GM21528 (cell line): Measurements from ENCODE around the gene BCAN.

Experiments
- ATAC-seq: cut with Tn5 transposase; IDR thresholded peaks from one replicate; pipeline ENCODE4 v1.9.1; 2021; ENCODE audit warnings: mild to moderate bottlenecking, moderate library complexity; ENCODE audit not compliant: unreplicated experiment, low FRiP score

Gene BCAN

GRCh38 chr1:156692925-156693847 is 51.3 kb downstream of the BCAN start:
- no peak for ATAC-seq

- ATAC-seq: no peak
These were observed 52.2 kb downstream of the BCAN start for GRCh38 chr1:156693848-156694689.

DNA sequence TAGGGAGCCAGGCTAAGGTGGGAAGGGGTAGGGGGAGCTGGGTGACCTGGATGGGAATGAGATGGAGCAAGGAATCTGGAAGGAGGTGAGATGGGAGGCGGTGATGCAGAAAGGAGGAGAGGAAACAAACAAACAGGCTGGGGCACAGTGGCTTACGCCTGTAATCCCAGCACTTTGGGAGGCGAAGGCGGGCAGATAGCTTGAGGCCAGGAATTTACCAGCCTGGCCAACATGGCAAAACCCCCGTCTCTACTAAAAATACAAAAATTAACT is 52.7 kb downstream of the BCAN start:
- no peak for ATAC-seq

DNA sequence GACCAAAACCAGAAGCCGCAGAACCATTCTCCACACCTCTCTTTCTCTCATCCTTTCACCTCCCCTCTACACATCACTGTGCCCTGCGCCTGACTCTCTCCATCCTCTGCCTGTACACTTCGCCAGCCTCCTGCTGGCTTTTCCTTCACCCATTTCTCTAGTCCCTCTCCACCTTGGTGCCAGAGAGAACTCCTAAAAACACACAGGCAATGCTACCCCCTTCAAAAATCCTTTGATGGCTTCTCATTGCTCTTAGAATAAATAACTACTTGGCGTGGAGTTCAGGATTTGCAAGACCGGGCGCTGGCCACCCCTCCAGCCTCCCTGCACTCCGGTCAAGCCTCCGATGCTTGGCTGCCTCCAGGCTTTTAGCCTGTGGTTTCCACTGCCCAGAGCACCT is 54.8 kb downstream of the BCAN start:
- no peak for ATAC-seq

GRCh38 chr1:156697481-156697880 is 55.6 kb downstream of the BCAN start:
- no peak for ATAC-seq

GRCh38 chr1:156698995-156699394 is 57.1 kb downstream of the BCAN start:
- ATAC-seq: no peak

DNA sequence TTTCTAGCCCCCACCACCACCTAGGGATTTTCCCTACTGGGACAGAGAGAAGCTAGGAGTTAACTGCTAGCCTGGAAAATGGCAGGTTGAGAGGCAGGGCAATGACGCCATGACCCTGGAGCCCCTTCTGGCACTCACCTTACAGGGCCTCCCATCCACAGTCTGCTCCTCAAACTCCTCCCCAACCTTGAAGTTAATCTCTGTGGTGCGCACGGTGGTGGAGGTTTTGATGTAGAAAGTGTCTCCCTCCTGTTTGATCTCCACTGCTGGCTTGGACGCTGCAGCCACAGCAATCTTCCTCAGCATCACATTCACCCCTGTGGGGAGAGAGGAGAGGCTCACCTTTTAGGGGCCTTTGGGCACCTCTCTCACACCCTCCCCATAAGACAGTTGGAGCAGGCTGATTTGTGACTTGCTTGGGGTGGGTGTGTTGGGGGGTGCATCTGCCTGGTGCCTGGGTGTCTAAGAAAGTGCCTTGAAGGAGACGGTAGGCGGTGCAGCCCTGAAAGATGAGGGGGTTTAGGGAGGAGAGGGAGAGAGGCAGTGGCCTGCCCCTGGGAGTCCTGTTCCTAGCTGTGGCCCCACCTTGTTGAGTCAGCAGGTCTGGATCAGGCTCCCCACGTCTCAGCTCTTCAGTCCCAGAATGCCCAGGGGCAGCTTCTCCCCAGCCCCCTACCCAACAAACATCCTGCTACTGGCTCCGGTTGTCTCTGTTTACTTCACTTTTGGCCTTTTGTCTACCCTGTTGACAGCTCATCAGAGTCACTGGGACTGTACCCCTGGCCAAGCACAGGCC is 59.0 kb downstream of the BCAN start:
- ATAC-seq: no peak

GRCh38 chr1:156703336-156703735 is 61.4 kb downstream of the BCAN start:
- no peak for ATAC-seq

- ATAC-seq: no peak
These were observed 61.8 kb downstream of the BCAN start for GRCh38 chr1:156703741-156704140.

- ATAC-seq: no peak
These were observed 62.3 kb downstream of the BCAN start for GRCh38 chr1:156704166-156704711.

GRCh38 chr1:156704930-156705320 is 63.0 kb downstream of the BCAN start:
- no peak for ATAC-seq

DNA sequence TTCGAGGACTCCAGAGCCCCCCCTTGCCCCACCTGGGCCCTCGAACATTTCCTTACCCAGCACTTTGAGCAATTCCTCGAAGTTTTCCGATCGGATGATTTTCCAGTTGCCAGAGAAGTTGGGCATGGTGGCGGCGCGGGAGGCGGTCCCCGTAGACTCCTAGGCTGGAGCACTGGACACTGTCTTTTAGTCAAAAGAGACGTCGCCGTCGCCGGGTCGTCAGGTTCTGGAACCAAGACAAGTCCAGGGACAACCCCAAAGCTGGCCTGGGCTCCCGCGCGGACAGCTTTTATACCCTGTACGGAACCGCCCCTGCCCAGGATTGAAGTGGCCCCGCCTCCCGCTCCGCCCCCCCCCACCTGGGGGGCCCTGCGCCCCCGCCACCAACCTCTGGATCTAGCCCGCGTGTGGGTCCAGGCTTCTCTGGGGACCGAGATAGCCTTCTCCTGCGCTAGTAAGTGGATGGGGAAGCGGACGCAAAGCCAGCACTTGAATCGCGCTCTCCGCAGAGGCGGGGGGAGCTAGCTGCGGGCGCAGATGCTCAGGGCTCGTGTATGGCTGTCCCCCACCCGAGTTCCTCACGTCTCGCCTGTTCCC is 63.5 kb downstream of the BCAN start, which contains the start of gene CRABP2:
TSS of gene CRABP2 (minus strand) at position 263 of the 597 bp plus-strand sequence. CDS start at position 126, 137 bp downstream.
- ATAC-seq: no peak

DNA sequence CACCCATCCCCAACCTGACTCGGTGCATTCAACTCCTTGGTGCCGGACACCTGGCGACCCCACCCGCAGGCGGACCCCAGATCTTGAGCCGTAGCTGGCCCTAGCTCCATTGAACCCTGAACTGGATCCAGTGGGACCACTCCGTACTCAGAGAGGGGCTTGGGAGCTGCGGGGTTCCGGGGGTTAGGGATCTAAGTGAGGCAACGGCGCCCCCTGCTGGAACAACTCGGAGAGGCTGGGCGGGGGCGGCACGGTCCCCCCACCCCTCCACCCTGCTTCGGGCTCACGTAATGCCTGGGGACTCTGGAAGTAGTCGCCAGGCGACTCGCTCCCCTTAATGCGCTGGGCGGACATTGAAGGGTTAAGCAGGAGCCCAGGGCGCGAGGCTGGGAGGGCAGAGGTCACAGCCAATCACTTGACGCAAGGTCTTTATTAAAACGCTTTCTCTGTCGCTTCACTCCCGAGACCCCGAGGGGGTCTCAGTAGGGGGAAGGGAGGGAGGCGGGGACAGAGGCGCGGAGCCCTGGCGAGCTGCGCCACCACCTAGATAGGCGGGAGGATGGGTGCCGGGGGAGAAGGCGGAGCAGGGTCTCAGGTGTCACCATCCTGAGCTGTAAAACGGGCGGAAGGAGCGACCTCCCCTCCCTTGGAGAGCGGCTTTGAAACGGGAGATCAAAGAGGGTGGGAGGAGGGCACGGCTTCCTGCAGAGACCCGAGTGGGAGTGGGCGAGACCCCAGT is 64.2 kb downstream of the BCAN start:
- no peak for ATAC-seq

DNA sequence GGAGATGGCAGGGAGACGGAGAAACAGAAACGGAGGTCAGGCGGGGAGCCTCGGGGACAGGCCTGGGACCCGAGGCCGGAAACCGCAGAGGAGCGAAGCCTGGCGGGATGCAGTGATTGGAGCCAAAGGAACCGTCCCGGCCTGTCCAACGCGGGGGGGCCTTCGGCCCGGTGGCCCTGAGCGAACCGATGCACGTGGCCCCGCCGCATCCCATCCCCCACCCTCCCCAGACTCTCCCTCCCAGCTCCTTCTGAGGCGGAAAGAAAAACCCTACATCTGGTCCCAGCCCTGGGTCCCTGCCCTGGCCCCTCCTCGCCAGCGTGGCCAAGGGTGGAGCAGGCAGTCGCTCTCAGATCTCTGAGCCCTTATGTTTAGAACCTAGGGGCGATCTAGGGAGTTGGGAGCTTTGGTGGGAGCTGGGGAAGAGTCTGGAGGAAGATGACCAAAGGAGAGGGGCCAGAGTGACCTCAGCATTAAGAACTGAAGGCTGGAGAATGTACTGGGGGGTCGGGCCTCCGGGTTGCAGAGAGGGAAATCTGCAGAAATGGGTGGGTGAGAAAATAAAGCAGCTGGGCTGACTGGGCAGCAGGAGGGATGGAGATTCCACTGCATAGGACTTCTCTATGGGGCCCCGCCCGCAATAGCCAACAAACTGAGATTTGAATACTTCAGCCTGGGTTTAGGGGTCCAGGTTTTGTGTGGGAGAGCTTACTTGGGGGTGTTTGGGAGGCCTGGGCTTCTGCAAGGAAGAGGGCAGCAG is 64.9 kb downstream of the BCAN start:
- no peak for ATAC-seq

DNA sequence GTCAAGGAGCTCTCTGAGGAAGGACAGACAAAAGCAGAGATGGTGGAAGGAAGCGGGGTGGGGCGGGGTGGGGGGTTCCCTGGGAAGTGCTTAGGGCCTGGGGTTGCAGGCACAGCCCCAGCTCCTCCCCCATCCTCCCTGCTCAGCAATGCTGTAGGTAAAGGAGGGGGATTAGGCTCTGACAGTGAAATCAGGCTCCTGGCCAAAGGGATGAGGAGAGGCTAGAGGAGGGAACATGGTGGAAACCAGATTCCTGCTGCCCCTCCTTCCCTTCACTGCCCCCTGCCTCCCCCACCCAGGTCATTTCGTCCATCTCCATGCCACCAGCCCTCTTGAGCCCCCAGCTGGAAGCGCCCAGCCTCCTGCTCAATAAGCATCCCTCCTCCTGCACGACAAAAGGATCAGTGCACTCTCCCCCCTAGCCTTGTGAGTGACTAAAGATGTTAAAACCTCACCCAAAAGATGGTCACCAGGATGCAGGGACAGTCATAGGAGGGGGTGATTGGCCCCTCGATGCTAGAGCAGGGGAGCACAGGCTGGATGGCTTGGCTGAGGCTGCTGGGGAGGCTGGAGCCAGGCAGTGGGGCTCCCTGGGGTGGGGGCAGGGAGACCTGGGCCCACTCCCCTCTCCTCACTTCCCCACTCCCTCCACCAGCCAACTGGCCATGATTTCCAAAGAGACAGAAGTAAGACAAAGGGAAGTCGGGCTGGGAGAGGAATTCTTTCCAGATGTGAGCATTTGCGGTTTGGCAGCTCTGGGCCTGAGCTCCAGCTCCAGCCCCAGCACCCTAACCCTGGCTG is 65.7 kb downstream of the BCAN start:
- no peak for ATAC-seq

DNA sequence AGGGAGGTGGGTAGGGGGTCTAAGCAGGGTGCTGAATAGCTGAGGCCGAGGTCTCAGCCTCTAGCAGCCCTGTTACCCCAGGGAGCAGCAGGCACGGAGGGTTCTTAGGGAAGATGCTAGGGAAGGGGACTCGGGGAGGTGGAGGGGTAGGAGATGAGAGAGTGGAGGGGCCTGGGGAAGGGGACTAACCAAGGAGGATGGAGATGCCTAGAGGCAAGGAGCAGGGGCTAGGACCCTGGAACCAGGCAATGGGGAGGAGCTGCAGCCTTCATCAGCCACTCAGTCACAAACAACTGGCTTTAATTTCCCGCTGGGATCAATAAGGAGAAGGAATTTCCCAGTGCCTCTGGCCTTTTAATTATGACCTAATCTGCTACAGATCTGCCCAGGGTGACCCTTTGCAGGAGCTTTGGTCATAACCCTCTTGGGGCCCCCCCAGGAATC is 66.3 kb downstream of the BCAN start:
- ATAC-seq: no peak

DNA sequence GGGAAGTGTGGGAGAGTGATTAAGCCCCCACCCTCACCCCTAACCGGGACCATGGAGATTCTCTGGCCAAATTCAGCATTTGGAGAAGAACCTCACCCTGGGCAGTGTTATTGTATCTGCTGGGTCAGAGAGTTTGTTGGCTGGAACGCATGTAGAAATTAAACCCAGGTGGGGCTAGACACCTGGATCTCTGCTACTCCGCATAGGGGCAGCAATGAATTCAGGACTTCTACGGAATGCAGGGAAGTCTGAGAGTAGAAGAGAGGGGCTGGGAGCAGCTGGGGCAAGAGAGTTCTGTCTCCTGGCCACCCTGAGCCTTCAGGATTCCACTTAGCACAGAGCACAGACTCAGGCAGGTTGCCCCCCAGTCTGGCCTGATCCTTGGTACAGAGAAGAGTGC is 67.1 kb downstream of the BCAN start:
- no peak for ATAC-seq
